Measurements from ENCODE around the gene PPP2R5A.

PPP2R5A gene

DNA sequence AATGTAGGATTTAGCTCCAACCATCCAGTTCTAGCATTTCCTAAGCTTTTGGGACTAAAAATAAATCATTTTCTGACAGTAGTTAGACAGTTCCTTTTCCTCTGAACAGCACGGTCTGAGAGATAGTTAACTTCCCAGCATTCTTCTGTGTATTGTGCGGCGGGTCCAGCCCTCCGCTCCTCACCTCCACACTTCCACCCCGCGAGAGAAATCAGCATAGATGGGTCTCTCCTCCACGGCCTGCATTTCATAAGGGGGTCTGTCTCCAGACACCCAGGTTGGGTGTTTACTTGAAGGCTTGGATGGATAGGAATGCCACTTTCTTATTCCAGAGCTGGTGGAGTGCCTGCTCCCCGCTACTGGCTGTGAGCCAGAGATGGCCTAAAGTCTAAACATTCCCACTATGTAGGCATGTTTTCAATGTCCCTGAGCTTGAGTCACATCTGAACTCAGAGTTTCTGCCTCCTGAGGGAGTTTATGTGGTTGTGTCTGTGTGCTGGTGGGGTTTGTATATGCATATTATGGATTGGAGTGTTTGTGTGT is 38.0 kb upstream of the PPP2R5A start:
- Histone ChIP-seq H3K36me3 (ENCODE audit: control insufficient read depth, insufficient read depth, low read length) (no peaks in the 10 kb centered on the region), H3K9me3 (ENCODE audit: control insufficient read depth, low read length) (no peaks in the 10 kb centered on the region), H3K4me1 (ENCODE audit: control insufficient read depth, insufficient read depth, low read length, poor library complexity, severe bottlenecking) (peaks cover 9% of the 10 kb centered on the region), H3K27ac (ENCODE audit: insufficient read depth, low read length, poor library complexity, severe bottlenecking) (no peak overlapping the region), H3K4me3 (ENCODE audit: insufficient read depth, low read depth, low read length, poor library complexity, severe bottlenecking) (no peak overlapping the region), H3K27me3 (replicated peaks; ENCODE audit: control insufficient read depth, insufficient read depth, low read length, poor library complexity, severe bottlenecking) (no peaks in the 10 kb centered on the region)
- no peak for DNase-seq

- no peak for DNase-seq
- peaks cover 16% of the 10 kb centered on the region for H3K4me1 ChIP-seq (ENCODE audit: control insufficient read depth, insufficient read depth, low read length, poor library complexity, severe bottlenecking)
- no peaks in the 10 kb centered on the region for H3K36me3 ChIP-seq (ENCODE audit: control insufficient read depth, insufficient read depth, low read length)
- no peaks in the 10 kb centered on the region for H3K27me3 ChIP-seq (replicated peaks; ENCODE audit: control insufficient read depth, insufficient read depth, low read length, poor library complexity, severe bottlenecking)
- H3K9me3 ChIP-seq (ENCODE audit: control insufficient read depth, low read length), result no peaks in the 10 kb centered on the region
- no peak overlapping the region for H3K27ac ChIP-seq (ENCODE audit: insufficient read depth, low read length, poor library complexity, severe bottlenecking)
- H3K4me3 ChIP-seq (ENCODE audit: insufficient read depth, low read depth, low read length, poor library complexity, severe bottlenecking), result no peak overlapping the region
Measured at GRCh38 chr1:212247988-212248387, 37.2 kb upstream of the PPP2R5A start.

DNA sequence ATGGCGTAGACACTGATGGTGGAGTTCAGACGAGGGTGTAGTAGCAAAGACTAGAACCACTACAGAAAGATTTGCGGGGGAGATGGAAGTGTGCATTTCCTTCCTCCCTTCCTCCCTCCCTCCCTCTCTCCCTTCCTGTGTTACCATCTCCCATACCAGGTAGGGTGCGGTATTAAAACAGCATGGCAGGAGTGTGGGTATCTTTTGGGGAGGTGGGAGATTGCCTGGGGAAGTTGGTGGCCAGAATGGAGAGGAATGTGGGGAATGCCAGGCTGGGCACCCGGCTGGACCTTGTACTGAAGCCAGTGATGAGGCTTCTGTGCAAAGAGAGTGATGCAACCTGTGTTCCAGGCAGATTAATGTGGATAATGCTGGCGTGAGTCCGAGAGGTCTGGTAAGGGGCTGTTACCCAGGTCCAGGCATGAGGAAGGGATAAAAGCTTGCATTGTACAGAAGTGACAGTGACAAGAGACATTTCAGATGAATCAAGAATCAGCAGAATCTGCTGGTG is 30.3 kb upstream of the PPP2R5A start:
- Histone ChIP-seq H3K4me3 (ENCODE audit: insufficient read depth, low read depth, low read length, poor library complexity, severe bottlenecking) (peak overlapping the region; percentile 31), H3K9me3 (ENCODE audit: control insufficient read depth, low read length) (no peaks in the 10 kb centered on the region), H3K36me3 (ENCODE audit: control insufficient read depth, insufficient read depth, low read length) (no peaks in the 10 kb centered on the region), H3K4me1 (ENCODE audit: control insufficient read depth, insufficient read depth, low read length, poor library complexity, severe bottlenecking) (peaks cover 58% of the 10 kb centered on the region), H3K27ac (ENCODE audit: insufficient read depth, low read length, poor library complexity, severe bottlenecking) (no peak overlapping the region), H3K27me3 (replicated peaks; ENCODE audit: control insufficient read depth, insufficient read depth, low read length, poor library complexity, severe bottlenecking) (no peaks in the 10 kb centered on the region)
- no peak for DNase-seq

DNA sequence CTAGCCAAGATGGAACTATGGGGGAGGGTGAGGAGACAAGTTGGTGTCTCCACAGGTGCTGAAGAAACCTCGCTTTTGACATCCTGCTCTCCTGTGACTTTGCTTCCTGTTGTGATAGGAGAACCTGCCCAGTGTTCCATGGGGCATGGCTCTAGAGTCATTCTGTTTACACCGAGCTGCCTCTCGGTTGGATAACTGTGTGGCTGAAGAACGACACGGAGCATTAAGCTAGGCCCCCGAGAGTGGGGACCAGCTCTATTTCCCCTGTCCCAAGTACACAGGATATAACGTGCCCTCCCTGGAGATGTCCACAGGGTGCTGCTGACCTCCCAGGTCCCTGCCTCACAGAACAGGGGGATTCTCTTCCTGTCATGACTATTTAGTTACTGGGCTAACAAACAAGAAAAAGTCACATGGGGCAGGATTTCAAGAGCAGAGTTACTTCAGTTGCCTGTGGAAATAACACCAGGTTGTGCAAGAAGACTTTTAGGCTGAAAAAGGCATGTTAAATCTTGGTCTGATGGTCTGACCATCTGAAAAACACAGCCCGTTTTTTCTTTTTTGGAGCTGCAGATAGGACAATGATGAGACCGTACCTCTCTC is 29.4 kb upstream of the PPP2R5A start:
- peak overlapping the region; percentile 46 for H3K27ac ChIP-seq (ENCODE audit: insufficient read depth, low read length, poor library complexity, severe bottlenecking)
- H3K27me3 ChIP-seq (replicated peaks; ENCODE audit: control insufficient read depth, insufficient read depth, low read length, poor library complexity, severe bottlenecking), result no peaks in the 10 kb centered on the region
- no peaks in the 10 kb centered on the region for H3K9me3 ChIP-seq (ENCODE audit: control insufficient read depth, low read length)
- H3K4me1 ChIP-seq (ENCODE audit: control insufficient read depth, insufficient read depth, low read length, poor library complexity, severe bottlenecking), result peaks cover 58% of the 10 kb centered on the region
- peak overlapping the region; percentile 23 for H3K4me3 ChIP-seq (ENCODE audit: insufficient read depth, low read depth, low read length, poor library complexity, severe bottlenecking)
- no peak for DNase-seq
- no peaks in the 10 kb centered on the region for H3K36me3 ChIP-seq (ENCODE audit: control insufficient read depth, insufficient read depth, low read length)

DNA sequence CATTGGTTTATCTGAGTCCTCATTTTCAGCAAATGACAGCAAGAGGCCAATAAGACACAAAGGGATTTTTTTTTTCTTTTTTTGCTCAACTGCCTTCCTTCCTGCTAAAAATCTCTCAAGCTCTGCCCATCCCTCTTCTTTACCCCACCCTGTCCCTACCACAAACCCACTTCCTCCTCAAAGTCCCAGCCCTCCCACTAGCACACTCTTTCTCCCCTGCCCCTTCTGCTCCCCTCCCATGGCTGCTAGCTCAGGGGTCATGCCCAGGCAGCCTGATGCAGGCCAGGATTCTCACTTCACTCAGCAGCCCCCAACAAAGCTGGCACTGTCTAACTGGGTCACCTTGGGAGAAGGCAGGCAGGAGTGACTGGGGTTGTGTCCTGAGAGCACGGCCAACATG is 28.8 kb upstream of the PPP2R5A start:
- no peak overlapping the region for H3K27ac ChIP-seq (ENCODE audit: insufficient read depth, low read length, poor library complexity, severe bottlenecking)
- no peaks in the 10 kb centered on the region for H3K27me3 ChIP-seq (replicated peaks; ENCODE audit: control insufficient read depth, insufficient read depth, low read length, poor library complexity, severe bottlenecking)
- peak in 2 of 3 donors; percentile 5 to 16 for DNase-seq
- no peaks in the 10 kb centered on the region for H3K9me3 ChIP-seq (ENCODE audit: control insufficient read depth, low read length)
- H3K4me3 ChIP-seq (ENCODE audit: insufficient read depth, low read depth, low read length, poor library complexity, severe bottlenecking), result no peak overlapping the region
- H3K4me1 ChIP-seq (ENCODE audit: control insufficient read depth, insufficient read depth, low read length, poor library complexity, severe bottlenecking), result peaks cover 58% of the 10 kb centered on the region
- no peaks in the 10 kb centered on the region for H3K36me3 ChIP-seq (ENCODE audit: control insufficient read depth, insufficient read depth, low read length)

- Histone ChIP-seq H3K27me3 (replicated peaks; ENCODE audit: control insufficient read depth, insufficient read depth, low read length, poor library complexity, severe bottlenecking) (no peaks in the 10 kb centered on the region), H3K9me3 (ENCODE audit: control insufficient read depth, low read length) (no peaks in the 10 kb centered on the region), H3K27ac (ENCODE audit: insufficient read depth, low read length, poor library complexity, severe bottlenecking) (no peak overlapping the region), H3K36me3 (ENCODE audit: control insufficient read depth, insufficient read depth, low read length) (no peaks in the 10 kb centered on the region), H3K4me1 (ENCODE audit: control insufficient read depth, insufficient read depth, low read length, poor library complexity, severe bottlenecking) (peaks cover 53% of the 10 kb centered on the region), H3K4me3 (ENCODE audit: insufficient read depth, low read depth, low read length, poor library complexity, severe bottlenecking) (no peak overlapping the region)
- DNase-seq, result no peak
Measured at GRCh38 chr1:212257157-212257556, 28.1 kb upstream of the PPP2R5A start.

GRCh38 chr1:212259693-212260480 is 25.3 kb upstream of the PPP2R5A start:
- no peaks in the 10 kb centered on the region for H3K9me3 ChIP-seq (ENCODE audit: control insufficient read depth, low read length)
- H3K4me1 ChIP-seq (ENCODE audit: control insufficient read depth, insufficient read depth, low read length, poor library complexity, severe bottlenecking), result peaks cover 28% of the 10 kb centered on the region
- no peak overlapping the region for H3K27ac ChIP-seq (ENCODE audit: insufficient read depth, low read length, poor library complexity, severe bottlenecking)
- no peak for DNase-seq
- H3K36me3 ChIP-seq (ENCODE audit: control insufficient read depth, insufficient read depth, low read length), result no peaks in the 10 kb centered on the region
- no peaks in the 10 kb centered on the region for H3K27me3 ChIP-seq (replicated peaks; ENCODE audit: control insufficient read depth, insufficient read depth, low read length, poor library complexity, severe bottlenecking)
- no peak overlapping the region for H3K4me3 ChIP-seq (ENCODE audit: insufficient read depth, low read depth, low read length, poor library complexity, severe bottlenecking)

DNA sequence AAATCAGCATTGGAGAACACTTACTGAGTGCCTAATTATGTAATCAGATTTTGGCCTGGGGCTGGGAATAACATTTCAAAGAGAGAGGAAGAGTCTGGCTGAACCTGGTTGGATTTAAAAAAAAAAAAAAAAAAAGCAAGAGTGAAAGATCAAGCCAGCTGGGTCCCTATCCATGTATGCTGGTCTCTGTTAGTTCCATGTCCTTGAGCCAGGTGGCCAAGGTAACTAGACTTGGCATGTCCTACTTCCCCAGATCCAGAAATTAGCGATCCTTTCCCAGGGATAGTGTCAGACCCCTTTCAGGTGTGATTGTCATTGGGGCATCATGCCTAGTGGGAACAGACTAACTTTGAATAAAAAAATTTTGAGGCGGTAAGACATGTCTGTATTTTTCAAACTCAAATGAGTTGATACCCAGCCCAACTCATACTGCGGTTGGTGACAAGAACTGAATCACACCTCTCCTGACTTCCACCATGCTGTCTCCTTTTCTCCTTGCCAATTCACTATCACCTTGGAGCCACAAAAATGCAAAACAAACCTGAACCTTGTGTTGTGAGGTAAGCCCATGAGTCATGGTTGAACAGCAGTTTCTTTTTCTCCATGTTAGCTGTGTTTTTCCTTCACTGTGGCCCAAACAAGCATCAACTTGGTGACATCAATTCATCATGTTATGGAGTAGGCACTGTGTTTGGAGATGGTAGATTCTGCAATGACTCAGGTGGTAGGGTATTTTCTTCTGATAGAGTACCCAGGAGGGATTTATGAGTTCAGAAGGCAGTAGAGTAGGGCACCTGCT is 24.5 kb upstream of the PPP2R5A start:
- Histone ChIP-seq H3K27me3 (replicated peaks; ENCODE audit: control insufficient read depth, insufficient read depth, low read length, poor library complexity, severe bottlenecking) (no peaks in the 10 kb centered on the region), H3K4me3 (ENCODE audit: insufficient read depth, low read depth, low read length, poor library complexity, severe bottlenecking) (no peak overlapping the region)
- no peak for DNase-seq

GRCh38 chr1:212261361-212261929 is 23.8 kb upstream of the PPP2R5A start:
- Histone ChIP-seq H3K36me3 (ENCODE audit: control insufficient read depth, insufficient read depth, low read length) (no peaks in the 10 kb centered on the region), H3K27me3 (replicated peaks; ENCODE audit: control insufficient read depth, insufficient read depth, low read length, poor library complexity, severe bottlenecking) (no peaks in the 10 kb centered on the region), H3K27ac (ENCODE audit: insufficient read depth, low read length, poor library complexity, severe bottlenecking) (no peak overlapping the region), H3K4me3 (ENCODE audit: insufficient read depth, low read depth, low read length, poor library complexity, severe bottlenecking) (no peak overlapping the region), H3K9me3 (ENCODE audit: control insufficient read depth, low read length) (no peaks in the 10 kb centered on the region), H3K4me1 (ENCODE audit: control insufficient read depth, insufficient read depth, low read length, poor library complexity, severe bottlenecking) (peaks cover 12% of the 10 kb centered on the region)
- no peak for DNase-seq

More for the DNA sequence above, 24.5 kb upstream of the PPP2R5A start:
- H3K27ac ChIP-seq (ENCODE audit: insufficient read depth, low read length, poor library complexity, severe bottlenecking), result no peak overlapping the region
- H3K4me1 ChIP-seq (ENCODE audit: control insufficient read depth, insufficient read depth, low read length, poor library complexity, severe bottlenecking), result peaks cover 19% of the 10 kb centered on the region
- no peaks in the 10 kb centered on the region for H3K9me3 ChIP-seq (ENCODE audit: control insufficient read depth, low read length)
- no peaks in the 10 kb centered on the region for H3K36me3 ChIP-seq (ENCODE audit: control insufficient read depth, insufficient read depth, low read length)

Data from effector memory CD4-positive, alpha-beta T cell (primary cell).